HG03060 (cell line): ENCODE results near the gene SPNS2.

ENCODE experiments used
- ATAC-seq: cut with Tn5 transposase; IDR thresholded peaks from one replicate; pipeline ENCODE4 v1.9.1; 2021; ENCODE audit warnings: low read depth, moderate number of reproducible peaks; ENCODE audit not compliant: unreplicated experiment

The SPNS2 gene

GRCh38 chr17:4548721-4549531 is 50.2 kb downstream of the SPNS2 start:
- no peak for ATAC-seq

- no peak for ATAC-seq
These were observed 51.3 kb downstream of the SPNS2 start for GRCh38 chr17:4549781-4550533.

GRCh38 chr17:4550534-4551039 is 51.9 kb downstream of the SPNS2 start:
- no peak for ATAC-seq

GRCh38 chr17:4551141-4551540 is 52.5 kb downstream of the SPNS2 start:
- ATAC-seq, result no peak

GRCh38 chr17:4551796-4552525 is 53.3 kb downstream of the SPNS2 start:
- ATAC-seq, result no peak

- ATAC-seq, result no peak
These were observed 55.0 kb downstream of the SPNS2 start for GRCh38 chr17:4553669-4554068.

- no peak for ATAC-seq
These were observed 55.8 kb downstream of the SPNS2 start for GRCh38 chr17:4554441-4554996.

GRCh38 chr17:4554997-4555799 is 56.5 kb downstream of the SPNS2 start, which contains the start of gene MYBBP1A:
TSS of gene MYBBP1A (minus strand) at chr17:4555384. CDS start at chr17:4555324, 60 bp downstream.
- ATAC-seq, result peak; percentile 86

- ATAC-seq, result no peak
These were observed 57.4 kb downstream of the SPNS2 start for GRCh38 chr17:4555873-4556759.

GRCh38 chr17:4556996-4557395 is 58.3 kb downstream of the SPNS2 start:
- ATAC-seq, result no peak

GRCh38 chr17:4557626-4558346 is 59.1 kb downstream of the SPNS2 start:
- no peak for ATAC-seq

- ATAC-seq, result no peak
These were observed 59.8 kb downstream of the SPNS2 start for GRCh38 chr17:4558347-4558971.

GRCh38 chr17:4559139-4559791 is 60.6 kb downstream of the SPNS2 start:
- ATAC-seq, result no peak

- no peak for ATAC-seq
These were observed 61.3 kb downstream of the SPNS2 start for GRCh38 chr17:4559966-4560365.

GRCh38 chr17:4560421-4560820 is 61.7 kb downstream of the SPNS2 start, which contains the start of gene GGT6:
TSS of gene GGT6 (minus strand) at chr17:4560577. CDS start at chr17:4560521, 56 bp downstream.
- no peak for ATAC-seq

- ATAC-seq, result no peak
These were observed 62.2 kb downstream of the SPNS2 start for GRCh38 chr17:4560837-4561256.
